ENCODE data around the gene RALGPS1. TPM values are rescaled to one million over a fixed set of nuclear protein-coding genes. Genes with fewer than 3 reads are reported as not detected.

The RALGPS1 gene
- total RNA-seq, 2 donors from 2014 or later = 9.7 to 17.7 TPM

GRCh38 chr9:127199001-127199791 is 284.6 kb downstream of the RALGPS1 start:
- H3K27me3 ChIP-seq = no peaks in the 10 kb centered on the region
- H3K27ac ChIP-seq = peak overlapping the region in 1 of 2 donors; percentile 50
- H3K36me3 ChIP-seq = no peaks in the 10 kb centered on the region
- no peaks in the 10 kb centered on the region for H3K9me3 ChIP-seq
- peak; percentile 92 to 96 for TF ChIP-seq CTCF (IDR thresholded peaks at IDR 0.05)
- H3K4me3 ChIP-seq = no peak overlapping the region
- DNase-seq (ENCODE audit: low spot score) = peak; percentile 91
- peaks cover 0 to 32% of the 10 kb centered on the region in 2 donors for H3K4me1 ChIP-seq

- Histone ChIP-seq H3K4me3 (no peak overlapping the region), H3K4me1 (peaks cover 0 to 41% of the 10 kb centered on the region in 2 donors), H3K36me3 (no peaks in the 10 kb centered on the region), H3K27ac (no peak overlapping the region), H3K27me3 (no peaks in the 10 kb centered on the region), H3K9me3 (no peaks in the 10 kb centered on the region)
- DNase-seq (ENCODE audit: low spot score) = no peak
- TF ChIP-seq CTCF (IDR thresholded peaks at IDR 0.05) = no peak
These were observed 285.7 kb downstream of the RALGPS1 start for GRCh38 chr9:127200106-127200862.

GRCh38 chr9:127201071-127201541 is 286.5 kb downstream of the RALGPS1 start:
- DNase-seq (ENCODE audit: low spot score) = no peak
- Histone ChIP-seq H3K4me1 (peaks cover 0 to 45% of the 10 kb centered on the region in 2 donors), H3K36me3 (no peaks in the 10 kb centered on the region), H3K4me3 (no peak overlapping the region), H3K27ac (no peak overlapping the region), H3K27me3 (no peaks in the 10 kb centered on the region), H3K9me3 (no peaks in the 10 kb centered on the region)
- TF ChIP-seq CTCF (IDR thresholded peaks at IDR 0.05) = no peak

- no peaks in the 10 kb centered on the region for H3K9me3 ChIP-seq
- H3K4me3 ChIP-seq = no peak overlapping the region
- H3K4me1 ChIP-seq = peaks cover 0 to 42% of the 10 kb centered on the region in 2 donors
- DNase-seq (ENCODE audit: low spot score) = no peak
- H3K27ac ChIP-seq = no peak overlapping the region
- no peaks in the 10 kb centered on the region for H3K27me3 ChIP-seq
- no peaks in the 10 kb centered on the region for H3K36me3 ChIP-seq
- TF ChIP-seq CTCF (IDR thresholded peaks at IDR 0.05) = no peak
These were observed 287.1 kb downstream of the RALGPS1 start for GRCh38 chr9:127201731-127202130.

- H3K9me3 ChIP-seq = no peaks in the 10 kb centered on the region
- no peak for TF ChIP-seq CTCF (IDR thresholded peaks at IDR 0.05)
- DNase-seq (ENCODE audit: low spot score) = no peak
- no peaks in the 10 kb centered on the region for H3K36me3 ChIP-seq
- H3K27me3 ChIP-seq = no peaks in the 10 kb centered on the region
- H3K4me1 ChIP-seq = peaks cover 0 to 33% of the 10 kb centered on the region in 2 donors
- H3K27ac ChIP-seq = no peak overlapping the region
- no peak overlapping the region for H3K4me3 ChIP-seq
These were observed 288.0 kb downstream of the RALGPS1 start for GRCh38 chr9:127202461-127203169.

All from right atrium auricular region (tissue), 2 donors.